Stimulated activated CD4-positive, alpha-beta T cell treated with anti-CD3 and anti-CD28 coated beads, Interleukin-1b, Interleukin-23, amount 100 ng/mL, for 24 hours (primary cell): Measurements from ENCODE around the gene DCST1.
A peak's percentile ranks its signal among the peaks of the same experiment; 100 is the strongest.

Source experiments
- DNase-seq, 4 experiments: peaks; one replicate each; pipeline ENCODE4 v3.0.0-alpha.2; 2020; ENCODE audit warnings: low read depth in 4 of 4, low spot score in 1 of 4

Gene DCST1

GRCh38 chr1:155000726-155001424 lies 32.7 kb upstream of the DCST1 start:
- DNase-seq: peak in 2 of 4 experiments; percentile 73 to 86

- no peak for DNase-seq
These were observed 32.3 kb upstream of the DCST1 start for GRCh38 chr1:155001425-155001674.

GRCh38 chr1:155001675-155002463 lies 31.8 kb upstream of the DCST1 start:
- DNase-seq: peak; percentile 94 to 100 (median 97)

- no peak for DNase-seq
These were observed 31.0 kb upstream of the DCST1 start, which contains the start of gene ZBTB7B for GRCh38 chr1:155002464-155003226. Gene ZBTB7B (plus strand): TSS chr1:155002802. CDS start chr1:155014661, 11,859 bp downstream.

- no peak for DNase-seq
These were observed 30.3 kb upstream of the DCST1 start for GRCh38 chr1:155003227-155003765.

- no peak for DNase-seq
These were observed 29.8 kb upstream of the DCST1 start for GRCh38 chr1:155003766-155004351.

- DNase-seq: no peak
These were observed 29.1 kb upstream of the DCST1 start for GRCh38 chr1:155004352-155005075.

GRCh38 chr1:155005076-155006011 lies 28.3 kb upstream of the DCST1 start:
- DNase-seq: no peak

- no peak for DNase-seq
These were observed 27.0 kb upstream of the DCST1 start for GRCh38 chr1:155006601-155007101.

GRCh38 chr1:155007251-155007828 lies 26.3 kb upstream of the DCST1 start:
- DNase-seq: no peak

- peak in 3 of 4 experiments; percentile 45 to 89 (median 51) for DNase-seq
These were observed 25.3 kb upstream of the DCST1 start for GRCh38 chr1:155008015-155008941.

GRCh38 chr1:155009221-155009711 lies 24.4 kb upstream of the DCST1 start:
- no peak for DNase-seq

GRCh38 chr1:155009742-155010141 lies 23.9 kb upstream of the DCST1 start:
- DNase-seq: no peak

GRCh38 chr1:155010211-155010918 lies 23.3 kb upstream of the DCST1 start:
- no peak for DNase-seq

- DNase-seq: no peak
These were observed 22.6 kb upstream of the DCST1 start for GRCh38 chr1:155011004-155011416.

GRCh38 chr1:155011437-155012025 lies 22.1 kb upstream of the DCST1 start:
- no peak for DNase-seq
